GM21528 (cell line): Measurements from ENCODE around the gene HM13.
A peak's percentile ranks its signal among the peaks of the same experiment; 100 is the strongest.
"Not testable (repeated sequence)": the region's sequence is repeated elsewhere in the genome, so short reads cannot be mapped to it uniquely, and the experiment has no call there.

ENCODE experiments used
- ATAC-seq: cut with Tn5 transposase; IDR thresholded peaks from one replicate; pipeline ENCODE4 v1.9.1; 2021; ENCODE audit warnings: mild to moderate bottlenecking, moderate library complexity; ENCODE audit not compliant: unreplicated experiment, low FRiP score

The HM13 gene

GRCh38 chr20:31580706-31581105, 66.5 kb downstream of the HM13 start:
- ATAC-seq, result no peak

- no peak for ATAC-seq
These were observed 67.1 kb downstream of the HM13 start for GRCh38 chr20:31581391-31581790.

- ATAC-seq, result no peak
These were observed 73.5 kb downstream of the HM13 start for GRCh38 chr20:31587545-31588389.

GRCh38 chr20:31590717-31591225, 76.5 kb downstream of the HM13 start:
- ATAC-seq, result no peak

- ATAC-seq, result no peak
These were observed 79.2 kb downstream of the HM13 start for GRCh38 chr20:31593221-31594001.

GRCh38 chr20:31594002-31594557, 79.8 kb downstream of the HM13 start:
- no peak for ATAC-seq

- no peak for ATAC-seq
These were observed 80.5 kb downstream of the HM13 start for GRCh38 chr20:31594558-31595379.

- no peak for ATAC-seq
These were observed 81.1 kb downstream of the HM13 start for GRCh38 chr20:31595380-31595653.

GRCh38 chr20:31595654-31596411, 81.6 kb downstream of the HM13 start:
- no peak for ATAC-seq

GRCh38 chr20:31596412-31596715, 82.1 kb downstream of the HM13 start:
- ATAC-seq, result not testable (repeated sequence)

- ATAC-seq, result no peak
These were observed 82.7 kb downstream of the HM13 start for GRCh38 chr20:31596831-31597480.

GRCh38 chr20:31597481-31597855, 83.2 kb downstream of the HM13 start:
- no peak for ATAC-seq

- ATAC-seq, result no peak
These were observed 88.2 kb downstream of the HM13 start for GRCh38 chr20:31602431-31602778.

GRCh38 chr20:31602779-31603441, 88.7 kb downstream of the HM13 start:
- ATAC-seq, result peak; percentile 53

- peak; percentile 36 for ATAC-seq
These were observed 89.8 kb downstream of the HM13 start for GRCh38 chr20:31603822-31604566.

GRCh38 chr20:31604567-31605030, 90.4 kb downstream of the HM13 start:
- ATAC-seq, result no peak

GRCh38 chr20:31605031-31605901, 91.0 kb downstream of the HM13 start, which contains the start of gene ID1:
Gene ID1 (plus strand): TSS chr20:31605289. CDS start chr20:31605388, 99 bp downstream.
- peak; percentile 84 for ATAC-seq
